ENCODE results near the gene CLEC2B.

Gene CLEC2B

DNA sequence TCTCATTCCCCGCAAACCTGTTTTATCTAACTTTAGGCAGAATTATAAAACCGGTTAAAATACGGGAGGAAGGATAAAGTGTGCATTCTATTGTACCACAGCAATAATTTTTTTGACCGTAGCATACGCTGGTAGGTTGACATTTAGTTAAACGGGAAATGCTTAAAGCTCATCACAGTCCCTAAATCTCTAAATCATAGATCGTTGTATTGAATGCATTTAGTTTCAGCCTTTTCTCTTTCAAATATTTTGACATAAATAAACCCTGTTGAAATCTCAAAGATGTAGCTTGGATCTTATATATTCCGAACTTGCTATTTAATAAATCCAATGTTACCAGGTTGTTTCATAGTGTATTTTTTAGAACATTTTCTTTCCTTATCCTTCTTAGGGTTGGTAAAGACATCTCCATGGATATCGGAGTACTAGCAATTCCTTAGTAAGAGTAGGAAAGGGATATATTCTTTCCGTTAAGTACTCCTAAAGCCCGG, 798 bp downstream of the CLEC2B start:
- FAIRE-seq, result no peak

- no peak for FAIRE-seq
Measured at GRCh38 chr12:9867531-9867930, 1.6 kb downstream of the CLEC2B start.

GRCh38 chr12:9866860-9867269, 2.3 kb downstream of the CLEC2B start:
- no peak for FAIRE-seq

GRCh38 chr12:9864913-9865675, 4.1 kb downstream of the CLEC2B start:
- no peak for FAIRE-seq

GRCh38 chr12:9858135-9858534, 11.0 kb downstream of the CLEC2B start:
- no peak for FAIRE-seq

GRCh38 chr12:9856894-9857293, 12.3 kb downstream of the CLEC2B start:
- FAIRE-seq, result no peak

- no peak for FAIRE-seq
Measured at GRCh38 chr12:9856151-9856550, 13.0 kb downstream of the CLEC2B start.

DNA sequence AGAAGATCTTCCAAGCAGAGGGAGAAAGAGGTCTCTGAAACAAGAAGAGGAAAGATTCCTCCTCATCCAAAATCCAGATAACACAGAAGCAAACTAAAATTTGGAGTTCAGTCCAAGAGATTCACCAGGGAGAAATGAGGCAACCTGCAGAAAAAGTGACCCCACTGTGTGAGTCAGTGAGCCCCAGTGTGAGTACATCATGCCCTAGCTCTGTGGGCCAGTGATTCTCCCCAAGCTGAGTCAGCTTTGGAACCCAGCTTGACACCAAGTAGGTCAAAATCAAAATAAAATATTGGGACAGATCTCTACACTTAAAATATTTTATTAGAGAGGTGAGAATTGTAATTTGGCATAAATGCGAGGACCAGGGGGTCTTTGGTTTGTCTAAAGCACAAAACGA, 17.2 kb downstream of the CLEC2B start:
- no peak for FAIRE-seq

GRCh38 chr12:9851050-9851449, 18.1 kb downstream of the CLEC2B start:
- FAIRE-seq, result no peak

GRCh38 chr12:9848899-9849298, 20.3 kb downstream of the CLEC2B start:
- FAIRE-seq, result no peak

DNA sequence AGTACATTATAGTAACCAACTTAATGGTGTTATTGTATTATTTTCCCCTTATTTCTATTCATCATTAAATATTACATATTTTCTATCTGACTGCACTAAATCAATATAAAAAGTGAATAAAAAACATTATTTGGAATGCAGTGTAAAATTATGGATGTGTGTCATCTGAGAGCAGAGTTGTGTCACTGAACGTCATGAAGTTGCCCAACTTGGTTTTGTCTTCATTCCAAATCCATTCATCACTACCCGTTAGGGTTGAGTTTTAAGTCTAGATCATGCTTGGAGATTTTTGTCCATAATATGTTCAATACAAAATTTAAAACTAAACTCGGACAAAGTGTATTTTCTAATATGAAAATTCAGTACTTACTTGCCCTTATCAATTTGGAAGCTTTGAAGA, 25.7 kb downstream of the CLEC2B start:
- FAIRE-seq, result no peak

DNA sequence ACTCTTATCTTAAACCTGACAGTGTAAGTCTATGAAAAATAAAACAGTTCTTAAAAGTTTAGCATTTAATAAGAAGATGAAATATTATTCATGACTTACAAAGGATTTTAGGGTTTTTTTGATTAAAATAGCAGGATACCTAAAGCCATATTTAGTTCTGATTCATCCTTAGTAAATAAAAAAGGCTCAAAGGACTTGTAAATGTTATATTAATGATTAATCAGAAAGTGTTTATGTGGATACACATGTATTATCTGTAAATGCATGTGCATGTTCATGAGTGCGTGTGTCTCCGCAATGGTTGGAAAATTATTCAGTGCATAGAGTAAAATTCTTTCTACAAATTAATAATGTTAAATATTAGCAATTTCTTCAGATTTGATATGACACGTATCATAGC, 37.4 kb downstream of the CLEC2B start:
- FAIRE-seq, result no peak

DNA sequence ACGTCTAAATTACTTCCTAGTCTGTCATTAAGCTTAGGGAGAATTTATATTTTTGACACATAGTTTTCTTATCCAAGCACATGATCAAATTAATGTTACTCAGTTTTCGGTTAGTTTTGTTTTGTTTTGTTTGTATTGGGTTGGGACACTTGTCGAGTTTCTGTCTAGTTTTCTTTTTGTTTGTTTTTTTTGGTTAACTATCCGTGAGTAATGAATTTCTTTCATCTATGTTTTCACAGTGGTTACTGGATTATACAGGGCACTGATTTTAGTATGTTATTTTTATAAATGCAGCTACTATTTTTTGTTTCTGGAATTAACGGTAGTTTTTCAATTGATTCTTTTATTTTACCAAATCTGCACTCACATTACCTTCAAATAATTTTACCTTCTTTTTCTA, 39.2 kb downstream of the CLEC2B start:
- no peak for FAIRE-seq

- no peak for FAIRE-seq
Measured at GRCh38 chr12:9829483-9829882, 39.7 kb downstream of the CLEC2B start.

DNA sequence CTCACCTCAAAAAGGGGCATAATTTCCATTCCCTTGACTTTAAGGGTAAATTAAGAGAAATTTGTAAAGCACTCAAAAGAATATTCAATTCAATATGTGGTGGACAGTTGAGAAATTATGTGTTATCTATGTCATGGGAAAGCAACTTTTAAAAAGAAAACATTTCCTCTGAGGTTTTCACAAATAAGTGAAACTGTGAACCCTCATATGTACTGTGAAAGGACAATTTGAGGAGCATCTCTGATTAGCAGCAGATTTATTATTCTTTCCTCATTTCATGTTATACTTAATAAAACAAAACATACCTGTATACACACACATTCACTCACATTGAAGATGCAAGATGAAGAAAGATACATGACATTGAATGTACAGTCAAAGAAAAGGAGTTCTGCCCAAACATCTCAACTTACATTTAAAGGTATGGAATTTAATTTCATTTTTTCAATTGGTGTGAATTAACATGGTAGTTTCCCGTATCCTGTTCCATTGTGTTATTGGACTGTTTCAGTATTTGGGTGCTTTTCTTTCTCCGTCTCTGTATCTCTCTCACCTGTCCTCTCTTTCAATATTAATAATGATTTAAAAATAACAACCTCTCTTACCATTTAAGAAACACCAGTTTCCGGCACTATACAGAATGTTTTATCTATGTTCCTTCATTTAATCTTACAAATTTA, 41.8 kb downstream of the CLEC2B start, which contains the start of gene KLRF1:
Gene KLRF1 (plus strand): TSS at position 273 of the 680 bp plus-strand sequence. CDS start 64 bp downstream, at position 337.
- FAIRE-seq, result no peak

DNA sequence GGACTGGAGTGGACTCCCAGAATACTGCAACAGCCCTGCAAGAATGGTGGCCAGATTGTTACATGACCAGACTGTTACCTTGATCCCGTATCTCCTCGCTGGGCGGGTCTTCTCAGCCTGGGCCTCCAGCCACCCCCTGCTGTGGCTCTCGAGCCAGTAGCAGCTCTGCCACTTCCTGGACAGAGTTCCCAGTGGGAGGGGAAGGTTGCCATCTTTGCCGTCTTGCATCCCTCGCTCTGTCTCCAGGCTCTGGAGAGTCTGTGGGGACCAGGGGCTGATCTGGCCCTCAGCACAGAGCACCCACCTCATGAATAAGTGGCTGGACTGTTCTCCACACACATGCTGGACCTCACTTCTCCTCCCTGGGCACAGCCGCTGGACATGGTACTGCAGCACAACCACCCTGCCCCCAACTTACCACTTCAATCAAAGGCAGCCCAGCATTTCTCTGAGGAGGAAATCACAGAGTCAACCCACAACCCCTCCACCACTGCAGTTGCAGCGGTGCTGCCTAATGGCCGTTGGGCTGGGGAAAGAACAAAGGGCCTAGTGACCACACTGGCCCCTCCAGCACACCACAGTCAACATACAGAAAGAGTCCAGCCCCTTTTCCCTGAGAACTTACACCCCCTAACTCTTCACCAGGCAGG, 48.7 kb downstream of the CLEC2B start:
- no peak for FAIRE-seq

GRCh38 chr12:9813821-9814798, 55.0 kb downstream of the CLEC2B start:
- FAIRE-seq, result no peak

GRCh38 chr12:9811621-9812020, 57.5 kb downstream of the CLEC2B start:
- no peak for FAIRE-seq

GRCh38 chr12:9810671-9811070, 58.5 kb downstream of the CLEC2B start:
- no peak for FAIRE-seq

GRCh38 chr12:9809866-9810265, 59.3 kb downstream of the CLEC2B start:
- no peak for FAIRE-seq

DNA sequence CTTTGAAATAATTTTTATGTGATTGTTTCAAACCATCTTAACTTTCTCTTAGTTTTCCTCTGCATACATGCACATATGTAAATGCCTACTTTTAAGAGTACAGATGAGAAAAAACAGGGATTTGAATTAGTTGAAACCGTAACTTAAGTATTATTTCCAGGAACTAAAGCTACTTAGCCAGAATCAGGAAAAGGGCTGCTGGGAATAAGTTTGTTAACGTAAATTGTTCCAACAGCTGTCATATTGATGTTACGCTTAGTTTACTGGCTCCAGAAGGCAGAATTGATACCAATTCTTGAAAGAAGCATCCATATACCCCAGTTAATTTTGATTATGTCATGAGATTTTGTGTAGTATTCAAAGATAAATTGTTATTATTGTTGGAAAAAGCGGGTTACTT, 59.8 kb downstream of the CLEC2B start:
- no peak for FAIRE-seq

DNA sequence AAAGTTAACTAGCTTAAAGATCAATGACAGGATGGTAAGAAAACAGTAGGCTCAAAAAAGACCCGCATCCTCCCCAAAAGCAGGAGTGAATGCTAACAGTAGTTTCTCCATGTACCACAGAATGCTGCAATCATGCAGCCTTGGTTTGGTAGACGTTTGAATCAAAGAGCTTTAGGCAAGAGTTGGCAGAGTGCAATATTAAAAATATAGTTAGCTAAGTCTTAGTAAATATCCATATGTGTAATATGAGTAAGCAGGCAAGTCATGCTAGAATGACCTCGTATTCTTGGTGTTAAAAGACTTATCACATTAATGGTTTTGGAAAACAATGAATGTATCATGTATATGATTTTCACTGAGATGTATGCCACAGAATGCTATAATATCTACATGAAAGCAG, 60.6 kb downstream of the CLEC2B start:
- no peak for FAIRE-seq

GRCh38 chr12:9806714-9807113, 62.4 kb downstream of the CLEC2B start:
- FAIRE-seq, result no peak
